DND-41 (cell line): Measurements from ENCODE around the gene PGAM2.

Experiments
- ATAC-seq: fragments of 200-7000 bp; cut with Tn5 transposase; 3 replicates; pipeline ENCODE4 v1.9.1; 2021; ENCODE audit warnings: low read depth; ENCODE audit not compliant: insufficient read depth
- DNase-seq: peaks from one replicate; pipeline ENCODE4 v3.0.0-alpha.2; 2020
- H2AFZ ChIP-seq: 2 replicates; pipeline ENCODE4 v1.6.0; 2012; ENCODE audit warnings: low read depth, low read length
- H3K27ac ChIP-seq: 2 replicates; pipeline ENCODE4 v1.5.1; 2012; ENCODE audit warnings: low read length, inconsistent platforms
- H3K27me3 ChIP-seq: fragments of 200-600 bp; sonication (generic); 2 replicates; pipeline ENCODE4 v1.6.0; 2012; ENCODE audit warnings: low read length, mild to moderate bottlenecking, inconsistent platforms; ENCODE audit not compliant: insufficient read depth, poor library complexity
- H3K36me3 ChIP-seq: 2 replicates; pipeline ENCODE4 v1.5.1; 2012; ENCODE audit warnings: low read length, inconsistent platforms; ENCODE audit not compliant: insufficient read depth
- H3K4me1 ChIP-seq: 2 replicates; pipeline ENCODE4 v1.5.1; 2012; ENCODE audit warnings: mild to moderate bottlenecking, low read length; ENCODE audit not compliant: insufficient read depth
- H3K4me2 ChIP-seq: 2 replicates; pipeline ENCODE4 v1.6.0; 2012; ENCODE audit warnings: mild to moderate bottlenecking, moderate library complexity, low read length, inconsistent platforms; ENCODE audit not compliant: insufficient read depth
- H3K4me3 ChIP-seq, 2 experiments: fragments of 200-600 bp in 1 of 2; shearing (Covaris generic) in 1 of 2; 2 replicates each; pipeline ENCODE4 v1.5.1; 2012 to 2016; ENCODE audit warnings: inconsistent platforms in 2 of 2, low read length in 2 of 2, mild to moderate bottlenecking in 2 of 2, low read depth in 1 of 2, moderate library complexity in 1 of 2
- H3K79me2 ChIP-seq: 2 replicates; pipeline ENCODE4 v1.6.0; 2012; ENCODE audit warnings: low read length, inconsistent platforms; ENCODE audit not compliant: insufficient read depth
- H3K9ac ChIP-seq: 2 replicates; pipeline ENCODE4 v1.6.0; 2012; ENCODE audit warnings: low read depth, mild to moderate bottlenecking, inconsistent platforms, low read length, moderate library complexity
- H3K9me3 ChIP-seq: 2 replicates; pipeline ENCODE4 v1.5.1; 2012; ENCODE audit warnings: low read length, moderate library complexity, mild to moderate bottlenecking, inconsistent platforms; ENCODE audit not compliant: insufficient read depth, severe bottlenecking
- H4K20me1 ChIP-seq: 2 replicates; pipeline ENCODE4 v1.6.0; 2012; ENCODE audit warnings: low read length; ENCODE audit not compliant: insufficient read depth
- CTCF ChIP-seq: IDR thresholded peaks from 2 replicates; pipeline ENCODE4 v1.5.1; 2012; ENCODE audit warnings: borderline replicate concordance, low read length, moderate library complexity, mild to moderate bottlenecking; ENCODE audit not compliant: poor library complexity, severe bottlenecking; ENCODE audit errors: extremely low read depth
- EZH2 ChIP-seq: IDR thresholded peaks from 3 replicates; pipeline ENCODE4 v1.6.1; 2012; ENCODE audit warnings: borderline replicate concordance, low read depth, mild to moderate bottlenecking, moderate library complexity, low read length, inconsistent platforms; ENCODE audit not compliant: severe bottlenecking

Gene PGAM2

GRCh38 chr7:44045226-44046014 is 19.9 kb downstream of the PGAM2 start:
- TF ChIP-seq EZH2 (no peak), CTCF (no peak)
- no peaks in the 10 kb centered on the region for H3K9me3 ChIP-seq
- peak overlapping the region; percentile 38 to 93 for H3K4me3 ChIP-seq
- H3K9ac ChIP-seq = peak overlapping the region; percentile 94
- peak overlapping the region; percentile 97 for H3K27ac ChIP-seq
- DNase-seq (no peak), ATAC-seq (no peak; the same call in 2 of the 3 replicates)
- H4K20me1 ChIP-seq = peaks cover 43% of the 10 kb centered on the region
- H3K36me3 ChIP-seq = peaks cover 33% of the 10 kb centered on the region
- H3K27me3 ChIP-seq = no peaks in the 10 kb centered on the region
- H3K4me2 ChIP-seq = peak overlapping the region; percentile 85
- peaks cover 38% of the 10 kb centered on the region for H3K4me1 ChIP-seq
- H3K79me2 ChIP-seq = peaks cover 64% of the 10 kb centered on the region
- peak overlapping the region; percentile 99 for H2AFZ ChIP-seq

- peak within 1 kb of the TSS; percentile 85 for H3K4me2 ChIP-seq
- peaks cover 36% of the 10 kb centered on the region for H3K4me1 ChIP-seq
- peaks cover 25% of the 10 kb centered on the region for H3K36me3 ChIP-seq
- peak within 1 kb of the TSS; percentile 99 for H2AFZ ChIP-seq
- H3K4me3 ChIP-seq = peak within 1 kb of the TSS; percentile 38 to 93
- H3K79me2 ChIP-seq = peaks cover 55% of the 10 kb centered on the region
- no peaks in the 10 kb centered on the region for H3K27me3 ChIP-seq
- H3K9ac ChIP-seq = peak within 1 kb of the TSS; percentile 94
- TF ChIP-seq EZH2 (no peak), CTCF (peak; percentile 2)
- no peaks in the 10 kb centered on the region for H3K9me3 ChIP-seq
- H4K20me1 ChIP-seq = peaks cover 35% of the 10 kb centered on the region
- peak; percentile 90 for DNase-seq
- H3K27ac ChIP-seq = peak within 1 kb of the TSS; percentile 97
- ATAC-seq = peak; percentile 90
Measured at GRCh38 chr7:44044315-44045225, 20.8 kb downstream of the PGAM2 start, which contains the start of gene DBNL. Gene DBNL (plus strand): TSS chr7:44044702. CDS start chr7:44044738, 36 bp downstream.

- Histone ChIP-seq H3K9ac (peak overlapping the region; percentile 94), H3K27me3 (no peaks in the 10 kb centered on the region), H3K9me3 (no peaks in the 10 kb centered on the region), H3K4me1 (peaks cover 36% of the 10 kb centered on the region), H3K36me3 (peaks cover 21% of the 10 kb centered on the region), H3K27ac (peak overlapping the region; percentile 97), H4K20me1 (peaks cover 31% of the 10 kb centered on the region), H3K4me3 (peak overlapping the region; percentile 38 to 93), H3K4me2 (peak overlapping the region; percentile 85), H3K79me2 (peaks cover 50% of the 10 kb centered on the region), H2AFZ (peak overlapping the region; percentile 99)
- ATAC-seq (no peak), DNase-seq (no peak)
- no peak for TF ChIP-seq EZH2
- TF ChIP-seq CTCF = no peak
Measured at GRCh38 chr7:44043902-44044301, 21.5 kb downstream of the PGAM2 start.
